Endodermal cell (in vitro differentiated cells): Measurements from ENCODE around the gene CRYAB. TPM values are rescaled to one million over a fixed set of nuclear protein-coding genes. Genes with fewer than 3 reads are reported as not detected.

Source experiments
- DNase-seq: peaks from one replicate; pipeline ENCODE4 v3.0.0-alpha.2; 2017
- H3K27ac ChIP-seq: 2 replicates; pipeline ENCODE4 v1.5.1; 2013; ENCODE audit warnings: mild to moderate bottlenecking, low read depth, low read length, moderate library complexity
- H3K27me3 ChIP-seq: 2 replicates; pipeline ENCODE4 v1.6.1; 2013; ENCODE audit warnings: mild to moderate bottlenecking, low read length, moderate library complexity; ENCODE audit not compliant: insufficient read depth, control insufficient read depth, poor library complexity, severe bottlenecking
- H3K36me3 ChIP-seq: 2 replicates; pipeline ENCODE4 v1.7.0; 2013; ENCODE audit warnings: mild to moderate bottlenecking, low read length, moderate library complexity; ENCODE audit not compliant: control insufficient read depth, insufficient read depth
- H3K4me1 ChIP-seq: one replicate; pipeline ENCODE4 v1.7.0; 2013; ENCODE audit warnings: low read length; ENCODE audit not compliant: control insufficient read depth, insufficient read depth
- H3K4me3 ChIP-seq: 2 replicates; pipeline ENCODE4 v1.5.1; 2013; ENCODE audit warnings: mild to moderate bottlenecking, low read length, moderate library complexity
- H3K9ac ChIP-seq: 2 replicates; pipeline ENCODE4 v1.6.1; 2013; ENCODE audit warnings: mild to moderate bottlenecking, low read length, moderate library complexity; ENCODE audit not compliant: poor library complexity, severe bottlenecking; ENCODE audit errors: extremely low read depth
- H3K9me3 ChIP-seq: 2 replicates; pipeline ENCODE4 v1.6.1; 2013; ENCODE audit warnings: mild to moderate bottlenecking, low read length, moderate library complexity; ENCODE audit not compliant: control insufficient read depth
- H3K27ac Mint-ChIP-seq: 2 replicates; pipeline ENCODE4 v1.8.0; 2020; ENCODE audit warnings: mixed read lengths
- H3K27me3 Mint-ChIP-seq: 2 replicates; pipeline ENCODE4 v1.8.0; 2021; ENCODE audit warnings: mild to moderate bottlenecking, mixed read lengths; ENCODE audit not compliant: insufficient read depth
- H3K36me3 Mint-ChIP-seq: 2 replicates; pipeline ENCODE4 v1.8.0; 2020; ENCODE audit warnings: low read depth, mixed read lengths
- H3K4me1 Mint-ChIP-seq: 2 replicates; pipeline ENCODE4 v1.8.0; 2020; ENCODE audit warnings: mixed read lengths
- H3K4me3 Mint-ChIP-seq: 2 replicates; pipeline ENCODE4 v1.8.0; 2020; ENCODE audit warnings: mild to moderate bottlenecking, moderate library complexity, mixed read lengths
- H3K9me3 Mint-ChIP-seq: 2 replicates; pipeline ENCODE4 v1.8.0; 2020; ENCODE audit warnings: mild to moderate bottlenecking, mixed read lengths
- WGBS, 2 experiments: methylation state at CpG; one replicate each; pipeline versions ENCODE4 v1.1.5 to v1.1.7; 2013; ENCODE audit warnings: missing lambda C conversion rate in 2 of 2, mixed read lengths in 1 of 2; ENCODE audit not compliant: insufficient coverage in 1 of 2, insufficient read length in 1 of 2; 5-methylcytosine and 5-hydroxymethylcytosine counted together
- total RNA-seq, 2 donors: library from RNA; stranded (reverse); fragmentation: NEBNext Ultra II Directional in 1 of 2; extraction: Animal tissue kit (Norgen Biotek cat#: 25700) in 1 of 2; gene quantifications; 2 replicates in 1 of 2; 3 replicates in 1 of 2; pipeline ENCODE4 v1.2.1, GENCODE V29; 2021
- TF ChIP-seq, protein P1 (sequence below): fragments of 200-600 bp; sonication (generic); conservative IDR thresholded peaks from 2 replicates; pipeline ENCODE4 v1.5.0; 2021; ENCODE audit warnings: antibody characterized with exemption, mild to moderate bottlenecking

CRYAB gene
- total RNA-seq, 2 donors from 2014 or later, result 0.84 to 4.4 TPM

DNA sequence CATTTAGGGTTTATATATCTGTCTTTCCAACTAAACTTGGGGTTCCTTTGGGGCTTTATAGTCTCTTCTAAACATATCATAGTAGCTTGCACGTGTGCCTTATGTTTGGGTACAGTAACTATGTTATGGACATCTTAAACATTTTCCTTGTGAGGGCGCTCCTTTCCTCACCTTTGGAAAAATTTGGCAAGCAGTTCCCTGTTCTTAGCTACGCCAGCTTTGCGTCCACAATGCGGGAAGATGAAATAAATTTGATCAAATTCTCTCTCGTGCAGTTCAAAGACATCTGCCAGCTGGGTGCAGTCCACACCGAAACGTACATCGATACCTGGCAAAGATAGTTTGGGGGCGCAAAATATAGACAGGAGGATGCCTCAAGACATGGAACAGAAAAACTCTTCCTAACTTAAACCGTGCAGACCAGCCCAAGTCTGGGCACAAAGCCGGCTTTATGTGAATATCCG lies 33.2 kb downstream of the CRYAB start:
- H3K36me3 Mint-ChIP-seq, result no peaks in the 10 kb centered on the region

DNA sequence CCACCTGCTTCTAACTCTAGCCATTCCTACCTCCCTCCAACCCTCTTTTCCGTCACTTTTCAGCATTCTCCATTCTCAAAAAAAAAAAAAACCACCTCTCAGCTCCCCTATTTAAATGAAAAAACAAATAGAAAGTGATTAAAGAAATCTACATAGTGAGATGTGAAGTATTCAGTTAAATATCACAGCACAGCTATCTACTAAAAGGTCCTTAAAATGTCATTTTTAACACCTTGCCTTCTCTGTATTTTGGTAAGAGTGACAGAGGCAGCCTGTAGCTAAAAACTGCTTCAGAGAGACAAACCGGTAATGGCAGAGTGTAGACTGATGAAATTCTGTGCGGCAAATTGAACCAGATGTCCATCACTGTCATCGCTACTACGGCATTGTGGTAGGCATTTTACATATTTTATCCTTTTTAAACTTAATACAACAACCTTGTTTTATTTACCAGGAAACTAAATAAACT lies 39.8 kb downstream of the CRYAB start:
- TF ChIP-seq, protein P1, sequence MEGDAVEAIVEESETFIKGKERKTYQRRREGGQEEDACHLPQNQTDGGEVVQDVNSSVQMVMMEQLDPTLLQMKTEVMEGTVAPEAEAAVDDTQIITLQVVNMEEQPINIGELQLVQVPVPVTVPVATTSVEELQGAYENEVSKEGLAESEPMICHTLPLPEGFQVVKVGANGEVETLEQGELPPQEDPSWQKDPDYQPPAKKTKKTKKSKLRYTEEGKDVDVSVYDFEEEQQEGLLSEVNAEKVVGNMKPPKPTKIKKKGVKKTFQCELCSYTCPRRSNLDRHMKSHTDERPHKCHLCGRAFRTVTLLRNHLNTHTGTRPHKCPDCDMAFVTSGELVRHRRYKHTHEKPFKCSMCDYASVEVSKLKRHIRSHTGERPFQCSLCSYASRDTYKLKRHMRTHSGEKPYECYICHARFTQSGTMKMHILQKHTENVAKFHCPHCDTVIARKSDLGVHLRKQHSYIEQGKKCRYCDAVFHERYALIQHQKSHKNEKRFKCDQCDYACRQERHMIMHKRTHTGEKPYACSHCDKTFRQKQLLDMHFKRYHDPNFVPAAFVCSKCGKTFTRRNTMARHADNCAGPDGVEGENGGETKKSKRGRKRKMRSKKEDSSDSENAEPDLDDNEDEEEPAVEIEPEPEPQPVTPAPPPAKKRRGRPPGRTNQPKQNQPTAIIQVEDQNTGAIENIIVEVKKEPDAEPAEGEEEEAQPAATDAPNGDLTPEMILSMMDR, result no peak
- peaks cover 7% of the 10 kb centered on the region for H3K36me3 ChIP-seq
- no peak overlapping the region for H3K27ac ChIP-seq
- WGBS, 2 experiments, result 77 to 95% methylated on average over 2 to 5 of the region's 5 CpGs
- Mint-ChIP-seq H3K9me3 (no peaks in the 10 kb centered on the region), H3K27ac (peak overlapping the region; percentile 73), H3K4me1 (peaks cover 9% of the 10 kb centered on the region), H3K4me3 (peak overlapping the region; percentile 87), H3K36me3 (peaks cover 17% of the 10 kb centered on the region), H3K27me3 (no peaks in the 10 kb centered on the region)
- H3K4me3 ChIP-seq, result peak overlapping the region; percentile 95
- H3K9ac ChIP-seq, result peak overlapping the region; percentile 48
- H3K4me1 ChIP-seq, result no peaks in the 10 kb centered on the region
- DNase-seq, result no peak
- no peaks in the 10 kb centered on the region for H3K9me3 ChIP-seq
- H3K27me3 ChIP-seq, result no peaks in the 10 kb centered on the region

More for the DNA sequence above, 33.2 kb downstream of the CRYAB start:
- TF ChIP-seq, protein P1, result no peak
- H3K27me3 Mint-ChIP-seq, result peaks cover 4% of the 10 kb centered on the region
- WGBS, 2 experiments, result 3% methylated on average over 10 to 13 of the region's 13 CpGs
- H3K27ac ChIP-seq, result peak overlapping the region; percentile 97
- no peaks in the 10 kb centered on the region for H3K27me3 ChIP-seq
- H3K36me3 ChIP-seq, result no peaks in the 10 kb centered on the region
- peak overlapping the region; percentile 73 for H3K9ac ChIP-seq
- H3K4me1 Mint-ChIP-seq, result peaks cover 12% of the 10 kb centered on the region
- H3K4me1 ChIP-seq, result peaks cover 2% of the 10 kb centered on the region
- peak overlapping the region; percentile 90 for H3K27ac Mint-ChIP-seq
- peak overlapping the region; percentile 96 for H3K4me3 ChIP-seq
- no peak for DNase-seq
- peak overlapping the region; percentile 74 for H3K4me3 Mint-ChIP-seq
- no peaks in the 10 kb centered on the region for H3K9me3 ChIP-seq
- no peaks in the 10 kb centered on the region for H3K9me3 Mint-ChIP-seq

DNA sequence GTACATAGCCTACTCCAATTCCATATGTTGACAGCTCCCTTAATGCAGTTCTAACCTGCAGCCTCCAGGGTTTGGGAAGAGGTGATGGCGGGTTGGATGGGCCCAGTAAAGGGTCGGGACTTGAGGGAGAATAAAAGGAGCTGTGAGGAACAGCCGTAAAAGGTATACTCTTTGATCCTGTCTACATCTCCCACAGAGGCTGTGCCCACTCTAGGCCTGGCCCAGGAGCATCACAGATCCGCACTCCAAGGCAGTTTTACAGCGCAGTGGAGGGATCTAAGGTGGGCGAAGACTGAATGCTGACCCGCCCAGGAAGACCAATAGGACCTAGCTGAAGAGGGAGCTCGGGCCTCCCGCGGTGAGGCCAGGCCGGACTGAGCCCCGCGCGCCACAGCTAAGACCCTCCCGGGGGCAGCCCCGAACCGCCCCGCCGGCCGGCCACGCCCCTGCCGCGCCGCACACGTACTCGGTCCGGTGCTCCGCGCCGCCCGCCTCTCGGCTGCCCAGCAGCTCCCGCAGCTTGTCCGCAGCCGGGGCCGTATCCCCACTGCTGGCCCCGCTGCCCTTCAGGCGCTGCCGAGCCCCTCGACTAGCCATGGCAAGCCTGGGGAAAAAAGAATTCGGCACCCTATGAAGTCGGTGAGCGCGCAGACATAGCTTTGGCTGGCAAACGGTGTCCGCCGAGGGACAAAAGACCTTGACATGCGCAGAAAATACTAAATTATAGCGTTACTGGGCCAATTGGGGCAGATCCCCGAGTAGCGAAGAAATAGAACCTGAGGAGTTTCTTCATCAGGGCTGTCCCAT lies 40.5 kb downstream of the CRYAB start, which contains the start of gene ALG9:
TSS of gene ALG9 (minus strand) at position 696 of the 807 bp plus-strand sequence. CDS start at position 597, 99 bp downstream.
- Histone ChIP-seq H3K9me3 (no peaks in the 10 kb centered on the region), H3K27me3 (no peaks in the 10 kb centered on the region), H3K9ac (peak within 1 kb of the TSS; percentile 48), H3K4me3 (peak within 1 kb of the TSS; percentile 95), H3K36me3 (peaks cover 12% of the 10 kb centered on the region), H3K27ac (peak within 1 kb of the TSS; percentile 34), H3K4me1 (no peaks in the 10 kb centered on the region)
- Mint-ChIP-seq H3K4me3 (peak within 1 kb of the TSS; percentile 87), H3K27ac (peak within 1 kb of the TSS; percentile 92), H3K9me3 (no peaks in the 10 kb centered on the region), H3K4me1 (peaks cover 9% of the 10 kb centered on the region), H3K36me3 (peaks cover 23% of the 10 kb centered on the region), H3K27me3 (no peaks in the 10 kb centered on the region)
- WGBS, 2 experiments, result 0 to 1% methylated on average over 15 to 51 of the region's 51 CpGs
- TF ChIP-seq, protein P1, result peak; percentile 69
- peak; percentile 93 for DNase-seq
